Heart left ventricle (tissue), 16 donors: ENCODE measurements around the gene CCNE1. TPM values are rescaled to one million over a fixed set of nuclear protein-coding genes. Genes with fewer than 3 reads are reported as not detected.

ENCODE experiments used
- ATAC-seq, 4 donors: fragments of 200-7000 bp; cut with Tn5 transposase; one replicate each; pipeline ENCODE4 v1.9.1; 2020 to 2022; ENCODE audit warnings: moderate library complexity in 4 of 4, mild to moderate bottlenecking in 3 of 4, moderate number of reproducible peaks in 1 of 4
- DNase-seq, 5 donors: peaks; one replicate each; pipeline ENCODE4 v3.0.0-alpha.2; 2020
- H3K27ac ChIP-seq, 12 donors: fragments of 200-600 bp; sonication (generic) in 4 of 12; one replicate each; pipeline versions ENCODE4 v1.5.0 to v1.8.0; 2016 to 2022; ENCODE audit warnings: mild to moderate bottlenecking in 2 of 12
- H3K27me3 ChIP-seq, 9 donors: fragments of 200-600 bp; sonication (generic) in 2 of 9; one replicate each; pipeline versions ENCODE4 v1.5.1 to v1.8.0; 2016 to 2022; ENCODE audit warnings: mild to moderate bottlenecking in 3 of 9
- H3K36me3 ChIP-seq, 9 donors: fragments of 200-600 bp; sonication (generic) in 2 of 9; one replicate each; pipeline versions ENCODE4 v1.5.0 to v1.8.0; 2018 to 2022; ENCODE audit warnings: mild to moderate bottlenecking in 2 of 9
- H3K4me1 ChIP-seq, 12 donors: fragments of 200-600 bp; sonication (generic) in 4 of 12; one replicate each; pipeline versions ENCODE4 v1.5.0 to v1.8.0; 2016 to 2022; ENCODE audit warnings: mild to moderate bottlenecking in 3 of 12
- H3K4me3 ChIP-seq, 12 donors: fragments of 200-600 bp; sonication (generic) in 4 of 12; one replicate each; pipeline versions ENCODE4 v1.5.0 to v1.8.0; 2017 to 2022; ENCODE audit warnings: mild to moderate bottlenecking in 9 of 12, moderate library complexity in 4 of 12
- H3K9me3 ChIP-seq, 12 donors: fragments of 200-600 bp; sonication (generic) in 4 of 12; one replicate each; pipeline versions ENCODE4 v1.5.0 to v1.8.0; 2016 to 2022; ENCODE audit warnings: mild to moderate bottlenecking in 1 of 12
- CTCF ChIP-seq, 12 donors: fragments of 200-600 bp; sonication (generic) in 4 of 12; IDR thresholded peaks; one replicate each; pipeline versions ENCODE4 v1.5.0 to v1.8.0; 2018 to 2022; ENCODE audit warnings: antibody characterized with exemption in 12 of 12, mild to moderate bottlenecking in 5 of 12
- POLR2A ChIP-seq, 2 donors: fragments of 450-650 bp; IDR thresholded peaks; one replicate each; pipeline ENCODE4 v1.6.1; 2017; ENCODE audit warnings: antibody characterized with exemption in 2 of 2, mild to moderate bottlenecking in 2 of 2, moderate library complexity in 2 of 2
- WGBS, 4 donors: extraction: QIAGEN DNeasy Blood & Tissue Kit in 2 of 4; methylation state at CpG; one replicate each; pipeline versions ENCODE4 v1.1.5 to v1.1.7; 2013 to 2018; 5-methylcytosine and 5-hydroxymethylcytosine counted together
- intact Hi-C, 10 donors: fragments of 100-400 bp; cut with DNase I; formaldehyde crosslinking; loops; one replicate each; pipeline versions ENCODE4 v1.11.1 to v1.14.2; 2022
- polyA plus RNA-seq, 2 donors: library from polyadenylated mRNA; stranded (reverse); fragments of 200-250 nt; gene quantifications; one replicate each; pipeline ENCODE4 v1.2.3, GENCODE V29; 2013
- total RNA-seq, 9 donors: library from RNA; depleted of rRNA in 2 of 9; stranded (reverse); fragments of >200 nt in 2 of 9; fragmentation: NEBNext Ultra II Directional in 3 of 9; extraction: Animal tissue kit (Norgen Biotek cat#: 25700) in 3 of 9; gene quantifications; one replicate each; pipeline versions ENCODE4 v1.1.0 to v1.2.4, GENCODE V29; 2016 to 2023
- donor health status: ischemic (EF 13 %, LVEDD 7.1; RV severe dilation, severe dysfunction).
- donor health status: healthy with polysubstance abuse.
- donor health status: DM: no; HTN: yes; CAD: no.
- donor health status: DM: no; HTN: no; CAD: no.
- donor health status: ischemic (EF 25% LVEDD 6.9; RV normal size, moderate dysfunction).
- donor health status: ischemic (EF 25% LVEDD 5.7; RV mildly dilated, moderate dysfunction).
- donor health status: healthy.
- donor health status: DM: yes; HTN: yes; CAD: no.
- donor health status: ischemic (EF 35%, LVEDD 5.7; RV mildly dilated, moderate dysfunction).
- donor health status: nonischemic (EF 11% LVEDD 7.7; RV severe dilation, severe dysfunction).
- donor health status: DM: yes; HTN: yes; CAD: no.
- donor health status: PGD.
- donor health status: ischemic (EF 29% LVEDD 5.4; RV normal size, mild dysfunction).
- donor health status: nonischemic (EF 23%, LVEDD 6.1; RV moderate dilation, normal function).

CCNE1 gene
- total and polyA plus RNA-seq, 11 donors, result 1.3 to 5.4 (median 2.5) TPM

- ATAC-seq (no peak), DNase-seq (no peak)
- WGBS, 4 donors, result 76 to 84% (median 81%) methylated on average over 17 of the region's 17 CpGs
- Histone ChIP-seq H3K4me1 (no peaks in the 10 kb centered on the region), H3K27me3 (peaks cover 0 to 12% (median 0%) of the 10 kb centered on the region in 9 donors), H3K9me3 (no peaks in the 10 kb centered on the region), H3K36me3 (no peaks in the 10 kb centered on the region), H3K4me3 (no peak overlapping the region), H3K27ac (no peak overlapping the region)
- intact Hi-C loops, result no loop called here
- no peak for TF ChIP-seq POLR2A (IDR thresholded peaks at IDR 0.05)
- TF ChIP-seq CTCF (IDR thresholded peaks at IDR 0.05), result no peak
Observed at GRCh38 chr19:29834991-29835846, 23.4 kb downstream of the CCNE1 start.

DNA sequence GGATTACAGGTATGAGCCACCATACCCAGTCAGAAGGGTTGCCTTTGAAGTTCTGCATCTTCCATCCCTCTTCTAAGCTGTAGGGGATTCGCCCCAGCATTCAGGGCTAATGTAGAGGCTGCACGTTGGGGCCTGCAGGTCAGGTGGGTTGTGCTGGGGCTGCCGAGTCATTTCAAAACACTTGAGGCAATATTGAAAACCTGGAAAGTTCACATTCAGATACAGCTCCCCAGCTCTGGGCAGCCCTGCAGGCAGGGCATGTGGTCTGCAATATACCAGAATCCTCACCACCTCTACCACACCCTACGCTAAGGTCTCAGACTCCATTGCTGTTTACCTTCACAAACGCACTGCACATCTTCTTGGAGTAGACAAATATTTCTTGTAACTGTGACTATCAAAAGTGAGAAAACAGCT is 24.6 kb downstream of the CCNE1 start:
- Histone ChIP-seq H3K27me3 (peaks cover 0 to 9% (median 0%) of the 10 kb centered on the region in 9 donors), H3K9me3 (no peaks in the 10 kb centered on the region), H3K4me1 (no peaks in the 10 kb centered on the region), H3K4me3 (no peak overlapping the region), H3K36me3 (no peaks in the 10 kb centered on the region), H3K27ac (no peak overlapping the region)
- intact Hi-C loops, result no loop called here
- DNase-seq (no peak), ATAC-seq (no peak)
- WGBS, 4 donors, result 83 to 95% (median 85%) methylated on average over 5 of the region's 5 CpGs
- TF ChIP-seq POLR2A (IDR thresholded peaks at IDR 0.05) (no peak), CTCF (IDR thresholded peaks at IDR 0.05) (no peak)

- Histone ChIP-seq H3K36me3 (no peaks in the 10 kb centered on the region), H3K4me1 (no peaks in the 10 kb centered on the region), H3K9me3 (no peaks in the 10 kb centered on the region), H3K27ac (no peak overlapping the region), H3K27me3 (peaks cover 0 to 5% (median 0%) of the 10 kb centered on the region in 9 donors), H3K4me3 (no peak overlapping the region)
- ATAC-seq, result no peak
- WGBS, 4 donors, result 76 to 78% (median 77%) methylated on average over 6 of the region's 6 CpGs
- intact Hi-C loops, result no loop called here
- TF ChIP-seq POLR2A (IDR thresholded peaks at IDR 0.05) (no peak), CTCF (IDR thresholded peaks at IDR 0.05) (no peak)
- no peak for DNase-seq
Observed at GRCh38 chr19:29837448-29837981, 25.7 kb downstream of the CCNE1 start.

- H3K36me3 ChIP-seq, result no peaks in the 10 kb centered on the region
- WGBS, 4 donors, result 86 to 87% (median 87%) methylated on average over 9 of the region's 9 CpGs
- ATAC-seq, result no peak
Observed at GRCh38 chr19:29837996-29838395, 26.2 kb downstream of the CCNE1 start.

More at GRCh38 chr19:29837996-29838395, 26.2 kb downstream of the CCNE1 start:
- Histone ChIP-seq H3K4me3 (no peak overlapping the region), H3K4me1 (peaks cover 0 to 4% (median 2%) of the 10 kb centered on the region in 12 donors), H3K9me3 (no peaks in the 10 kb centered on the region), H3K27ac (no peak overlapping the region), H3K27me3 (peaks cover 0 to 5% (median 0%) of the 10 kb centered on the region in 9 donors)
- intact Hi-C loops, result no loop called here
- no peak for TF ChIP-seq CTCF (IDR thresholded peaks at IDR 0.05)
- no peak for TF ChIP-seq POLR2A (IDR thresholded peaks at IDR 0.05)
- DNase-seq, result no peak
